Sigmoid colon (tissue), 3 donors: ENCODE measurements around the gene C9.

Source experiments
- POLR2A ChIP-seq, 2 donors: fragments of 450-650 bp; IDR thresholded peaks; one replicate each; pipeline ENCODE4 v1.6.1; 2016; ENCODE audit warnings: antibody characterized with exemption in 2 of 2, mild to moderate bottlenecking in 2 of 2, moderate library complexity in 2 of 2
- TF ChIP-seq, protein P1 (sequence below), 4 experiments: fragments of 450-650 bp in 3 of 4; fragments of 200-600 bp in 1 of 4; IDR thresholded peaks; one replicate each; pipeline ENCODE4 v1.5.1; 2016 to 2019; ENCODE audit warnings: antibody characterized with exemption in 4 of 4, mild to moderate bottlenecking in 3 of 4, moderate library complexity in 2 of 4

- TF ChIP-seq POLR2A (IDR thresholded peaks at IDR 0.05) = no peak
- TF ChIP-seq, protein P1, sequence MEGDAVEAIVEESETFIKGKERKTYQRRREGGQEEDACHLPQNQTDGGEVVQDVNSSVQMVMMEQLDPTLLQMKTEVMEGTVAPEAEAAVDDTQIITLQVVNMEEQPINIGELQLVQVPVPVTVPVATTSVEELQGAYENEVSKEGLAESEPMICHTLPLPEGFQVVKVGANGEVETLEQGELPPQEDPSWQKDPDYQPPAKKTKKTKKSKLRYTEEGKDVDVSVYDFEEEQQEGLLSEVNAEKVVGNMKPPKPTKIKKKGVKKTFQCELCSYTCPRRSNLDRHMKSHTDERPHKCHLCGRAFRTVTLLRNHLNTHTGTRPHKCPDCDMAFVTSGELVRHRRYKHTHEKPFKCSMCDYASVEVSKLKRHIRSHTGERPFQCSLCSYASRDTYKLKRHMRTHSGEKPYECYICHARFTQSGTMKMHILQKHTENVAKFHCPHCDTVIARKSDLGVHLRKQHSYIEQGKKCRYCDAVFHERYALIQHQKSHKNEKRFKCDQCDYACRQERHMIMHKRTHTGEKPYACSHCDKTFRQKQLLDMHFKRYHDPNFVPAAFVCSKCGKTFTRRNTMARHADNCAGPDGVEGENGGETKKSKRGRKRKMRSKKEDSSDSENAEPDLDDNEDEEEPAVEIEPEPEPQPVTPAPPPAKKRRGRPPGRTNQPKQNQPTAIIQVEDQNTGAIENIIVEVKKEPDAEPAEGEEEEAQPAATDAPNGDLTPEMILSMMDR (IDR thresholded peaks at IDR 0.05) = no peak
Observed at GRCh38 chr5:39249069-39249468, 115.2 kb downstream of the C9 start.
